K562 (cell line): ENCODE data around the gene FAM110D. TPM values are rescaled to one million over a fixed set of nuclear protein-coding genes. Genes with fewer than 3 reads are reported as not detected.
A peak's percentile ranks its signal among the peaks of the same experiment; 100 is the strongest.

Experiments used
- BRD9 ChIP-seq: fragments of 450-650 bp; IDR thresholded peaks from 2 replicates; pipeline ENCODE4 v1.6.1; 2018; ENCODE audit warnings: low read depth; ENCODE audit not compliant: partially characterized antibody
- CBX3 ChIP-seq, 2 experiments: IDR thresholded peaks; 1 replicate in 1 of 2; 2 replicates in 1 of 2; pipeline ENCODE4 v1.6.1; 2012; ENCODE audit warnings: inconsistent platforms in 2 of 2, low read length in 2 of 2, borderline replicate concordance in 1 of 2, control low read depth in 1 of 2
- CC2D1A ChIP-seq: fragments of 450-650 bp; IDR thresholded peaks from 2 replicates; pipeline ENCODE4 v1.6.1; 2017; ENCODE audit warnings: mild to moderate bottlenecking
- ETV6 ChIP-seq, 3 experiments: fragments of 150-350 bp in 1 of 3; sonication (generic) in 1 of 3; formaldehyde crosslinking in 1 of 3; IDR thresholded peaks; 2 replicates each; pipeline versions ENCODE4 v1.6.1 to v1.8.0; 2014 to 2022; ENCODE audit warnings: borderline replicate concordance in 2 of 3, low read depth in 2 of 3, antibody characterized with exemption in 1 of 3, low read length in 1 of 3, mild to moderate bottlenecking in 1 of 3, missing genetic modification reagents in 1 of 3
- HEY1 ChIP-seq: fragments of 250-450 bp; sonication (Bioruptor Pico); IDR thresholded peaks from 2 replicates; pipeline ENCODE4 v1.5.0; 2020; ENCODE audit warnings: mild to moderate bottlenecking, moderate library complexity, borderline replicate concordance
- KAT7 ChIP-seq: sonication (generic); formaldehyde crosslinking; IDR thresholded peaks from 2 replicates; pipeline ENCODE4 v1.8.0; 2022; ENCODE audit warnings: missing genetic modification reagents, mild to moderate bottlenecking, borderline replicate concordance
- NCOA4 ChIP-seq: fragments of 450-650 bp; IDR thresholded peaks from 2 replicates; pipeline ENCODE4 v1.6.1; 2018; ENCODE audit warnings: mild to moderate bottlenecking; ENCODE audit not compliant: partially characterized antibody
- SIX5 ChIP-seq, 2 experiments: IDR thresholded peaks; 2 replicates each; pipeline ENCODE4 v1.6.1; 2011; ENCODE audit warnings: low read length in 2 of 2, borderline replicate concordance in 1 of 2, low read depth in 1 of 2, mild to moderate bottlenecking in 1 of 2, moderate library complexity in 1 of 2; ENCODE audit not compliant: insufficient read depth in 1 of 2
- SMAD3 ChIP-seq: fragments of 450-650 bp; formaldehyde crosslinking; conservative IDR thresholded peaks from 2 replicates; pipeline ENCODE4 v1.4.0; 2020; ENCODE audit warnings: mild to moderate bottlenecking
- SMARCA4 ChIP-seq: fragments of 450-650 bp; IDR thresholded peaks from 2 replicates; pipeline ENCODE4 v1.6.1; 2016
- STAT5A ChIP-seq: IDR thresholded peaks from 2 replicates; pipeline ENCODE4 v1.6.1; 2012; ENCODE audit warnings: low read length, inconsistent platforms, borderline replicate concordance
- TEAD1 ChIP-seq, 2 experiments: fragments of 450-650 bp in 1 of 2; sonication (generic) in 1 of 2; formaldehyde crosslinking; IDR thresholded peaks; 2 replicates each; pipeline versions ENCODE4 v1.4.0 to v1.8.0; 2020 to 2022; ENCODE audit warnings: mild to moderate bottlenecking in 2 of 2, missing genetic modification reagents in 1 of 2
- ZFP36 ChIP-seq: fragments of 150-350 bp; IDR thresholded peaks from 2 replicates; pipeline ENCODE4 v1.6.1; 2018; ENCODE audit warnings: low read length, low read depth; ENCODE audit not compliant: partially characterized antibody
- ZNF217 ChIP-seq: sonication (generic); formaldehyde crosslinking; IDR thresholded peaks from 2 replicates; pipeline ENCODE4 v1.8.0; 2022; ENCODE audit warnings: mild to moderate bottlenecking, missing genetic modification reagents
- ZNF436 ChIP-seq: fragments of 250-450, 450-650 bp; sonication (Bioruptor Pico); formaldehyde crosslinking; IDR thresholded peaks from 2 replicates; pipeline ENCODE4 v1.7.0; 2020; ENCODE audit warnings: mild to moderate bottlenecking
- ZSCAN29 ChIP-seq: fragments of 450-650 bp; IDR thresholded peaks from 2 replicates; pipeline ENCODE4 v1.6.1; 2017
- polyA plus RNA-seq, 8 experiments: library from polyadenylated mRNA; depleted of rRNA in 4 of 8; stranded (reverse) in 5 of 8; unstranded in 3 of 8; fragments of >200 nt; fragmentation: Nextera tagmentation in 2 of 8; fragmentation: Illumina TruSeq in 1 of 8; extraction: Ambion mirVana in 2 of 8; extraction: Trizol in 1 of 8; gene quantifications; 2 replicates each; pipeline versions ENCODE4 v1.2.1 to v1.2.3, GENCODE V29; 2011 to 2014; ENCODE audit warnings: inconsistent platforms in 1 of 8, missing spikeins in 1 of 8
- total RNA-seq, 7 experiments: library from RNA; depleted of rRNA in 6 of 7; stranded (reverse); fragments of >200 nt in 6 of 7; fragmentation: Illumina TruSeq in 2 of 7; extraction: Trizol in 2 of 7; gene quantifications; 2 replicates each; pipeline versions ENCODE4 v1.2.1 to v1.2.3, GENCODE V29; 2011 to 2021; ENCODE audit warnings: low replicate concordance in 1 of 7
- TF ChIP-seq, protein P1 (sequence below): fragments of 250-450 bp; sonication (Bioruptor Pico); IDR thresholded peaks from 2 replicates; pipeline ENCODE4 v1.8.0; 2022; ENCODE audit warnings: inconsistent platforms
- TF ChIP-seq, protein P2 (sequence below): fragments of 250-450 bp; sonication (Bioruptor Pico); IDR thresholded peaks from 2 replicates; pipeline ENCODE4 v1.8.0; 2022; ENCODE audit warnings: moderate library complexity, mild to moderate bottlenecking, inconsistent platforms
- TF ChIP-seq, protein P3 (sequence below): fragments of 250-450 bp; sonication (Bioruptor Pico); IDR thresholded peaks from 2 replicates; pipeline ENCODE4 v1.4.0; 2020; ENCODE audit warnings: borderline replicate concordance
- TF ChIP-seq, protein P4 (sequence below): fragments of 450-650 bp; IDR thresholded peaks from 2 replicates; pipeline ENCODE4 v1.6.1; 2016; ENCODE audit warnings: mild to moderate bottlenecking

Gene FAM110D
- total and polyA plus RNA-seq, 9 of the 15 experiments (the other 6 are each of a cell fraction or from before 2014, with no cell fraction given), result 0.04 to 1.1 (median 0.33) TPM

DNA sequence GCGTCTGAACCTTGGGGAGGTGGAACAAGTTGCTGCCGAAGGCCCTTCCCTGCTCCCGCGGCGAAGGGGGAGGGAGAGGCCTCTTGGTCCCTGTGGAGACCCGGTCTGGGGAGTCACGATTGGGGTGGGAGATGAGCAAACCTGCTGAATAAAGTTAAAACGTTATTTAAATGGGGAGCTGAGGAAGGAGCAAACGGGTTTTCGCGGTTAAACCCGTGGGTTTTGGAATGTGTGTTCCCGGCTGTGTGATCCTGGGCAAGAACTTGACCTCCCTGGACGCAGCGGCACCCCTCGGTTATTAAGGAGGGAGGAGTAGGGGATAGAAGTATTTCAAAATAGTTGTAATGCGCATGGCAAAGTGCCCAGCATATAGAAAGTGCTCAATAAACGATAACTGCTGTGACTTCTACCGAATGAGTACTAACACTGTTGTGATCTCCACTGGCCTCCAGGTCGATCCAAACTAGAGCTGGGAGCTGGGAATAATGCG lies 3.4 kb downstream of the FAM110D start (continued):
- no peak for TF ChIP-seq SIX5 (IDR thresholded peaks at IDR 0.05; ENCODE audit: borderline replicate concordance in 1 of 2, insufficient read depth in 1 of 2, low read depth in 1 of 2, low read length in 2 of 2)
- no peak for TF ChIP-seq NCOA4
- TF ChIP-seq, protein P1, sequence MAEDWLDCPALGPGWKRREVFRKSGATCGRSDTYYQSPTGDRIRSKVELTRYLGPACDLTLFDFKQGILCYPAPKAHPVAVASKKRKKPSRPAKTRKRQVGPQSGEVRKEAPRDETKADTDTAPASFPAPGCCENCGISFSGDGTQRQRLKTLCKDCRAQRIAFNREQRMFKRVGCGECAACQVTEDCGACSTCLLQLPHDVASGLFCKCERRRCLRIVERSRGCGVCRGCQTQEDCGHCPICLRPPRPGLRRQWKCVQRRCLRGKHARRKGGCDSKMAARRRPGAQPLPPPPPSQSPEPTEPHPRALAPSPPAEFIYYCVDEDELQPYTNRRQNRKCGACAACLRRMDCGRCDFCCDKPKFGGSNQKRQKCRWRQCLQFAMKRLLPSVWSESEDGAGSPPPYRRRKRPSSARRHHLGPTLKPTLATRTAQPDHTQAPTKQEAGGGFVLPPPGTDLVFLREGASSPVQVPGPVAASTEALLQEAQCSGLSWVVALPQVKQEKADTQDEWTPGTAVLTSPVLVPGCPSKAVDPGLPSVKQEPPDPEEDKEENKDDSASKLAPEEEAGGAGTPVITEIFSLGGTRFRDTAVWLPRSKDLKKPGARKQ (CRISPR knock-in tag), result peak; percentile 7; the same call in 1 of the 2 replicates
- TF ChIP-seq ZNF217 (CRISPR knock-in tag), result no peak
- 0 out of 2 replicates have a peak, but pooled peaks have one; percentile 9 for TF ChIP-seq SMARCA4
- TF ChIP-seq, protein P2, sequence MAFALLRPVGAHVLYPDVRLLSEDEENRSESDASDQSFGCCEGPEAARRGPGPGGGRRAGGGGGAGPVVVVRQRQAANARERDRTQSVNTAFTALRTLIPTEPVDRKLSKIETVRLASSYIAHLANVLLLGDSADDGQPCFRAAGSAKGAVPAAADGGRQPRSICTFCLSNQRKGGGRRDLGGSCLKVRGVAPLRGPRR (CRISPR knock-in tag), result no peak
- no peak for TF ChIP-seq ZSCAN29
- TF ChIP-seq ZFP36, result peak; percentile 56
- 0 out of 4 replicates have a peak, but pooled peaks of 1 of the 2 experiments have one; percentile 1 for TF ChIP-seq ETV6 (IDR thresholded peaks at IDR 0.05; ENCODE audit: borderline replicate concordance in 1 of 2, low read depth in 2 of 2, low read length in 1 of 2)
- TF ChIP-seq ETV6 (CRISPR knock-in tag; IDR thresholded peaks at IDR 0.05; ENCODE audit: borderline replicate concordance), result no peak
- TF ChIP-seq, protein P3, sequence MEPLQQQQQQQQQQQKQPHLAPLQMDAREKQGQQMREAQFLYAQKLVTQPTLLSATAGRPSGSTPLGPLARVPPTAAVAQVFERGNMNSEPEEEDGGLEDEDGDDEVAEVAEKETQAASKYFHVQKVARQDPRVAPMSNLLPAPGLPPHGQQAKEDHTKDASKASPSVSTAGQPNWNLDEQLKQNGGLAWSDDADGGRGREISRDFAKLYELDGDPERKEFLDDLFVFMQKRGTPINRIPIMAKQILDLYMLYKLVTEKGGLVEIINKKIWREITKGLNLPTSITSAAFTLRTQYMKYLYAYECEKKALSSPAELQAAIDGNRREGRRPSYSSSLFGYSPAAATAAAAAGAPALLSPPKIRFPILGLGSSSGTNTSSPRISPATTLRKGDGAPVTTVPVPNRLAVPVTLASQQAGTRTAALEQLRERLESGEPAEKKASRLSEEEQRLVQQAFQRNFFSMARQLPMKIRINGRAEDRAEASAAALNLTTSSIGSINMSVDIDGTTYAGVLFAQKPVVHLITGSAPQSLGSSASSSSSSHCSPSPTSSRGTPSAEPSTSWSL (CRISPR knock-in tag), result no peak
- TF ChIP-seq KAT7 (CRISPR knock-in tag), result no peak
- TF ChIP-seq HEY1 (CRISPR knock-in tag), result no peak
- peak; percentile 32 for TF ChIP-seq BRD9
- 0 out of 2 replicates have a peak, but pooled peaks have one; percentile 43 for TF ChIP-seq CC2D1A
- TF ChIP-seq, protein P4, sequence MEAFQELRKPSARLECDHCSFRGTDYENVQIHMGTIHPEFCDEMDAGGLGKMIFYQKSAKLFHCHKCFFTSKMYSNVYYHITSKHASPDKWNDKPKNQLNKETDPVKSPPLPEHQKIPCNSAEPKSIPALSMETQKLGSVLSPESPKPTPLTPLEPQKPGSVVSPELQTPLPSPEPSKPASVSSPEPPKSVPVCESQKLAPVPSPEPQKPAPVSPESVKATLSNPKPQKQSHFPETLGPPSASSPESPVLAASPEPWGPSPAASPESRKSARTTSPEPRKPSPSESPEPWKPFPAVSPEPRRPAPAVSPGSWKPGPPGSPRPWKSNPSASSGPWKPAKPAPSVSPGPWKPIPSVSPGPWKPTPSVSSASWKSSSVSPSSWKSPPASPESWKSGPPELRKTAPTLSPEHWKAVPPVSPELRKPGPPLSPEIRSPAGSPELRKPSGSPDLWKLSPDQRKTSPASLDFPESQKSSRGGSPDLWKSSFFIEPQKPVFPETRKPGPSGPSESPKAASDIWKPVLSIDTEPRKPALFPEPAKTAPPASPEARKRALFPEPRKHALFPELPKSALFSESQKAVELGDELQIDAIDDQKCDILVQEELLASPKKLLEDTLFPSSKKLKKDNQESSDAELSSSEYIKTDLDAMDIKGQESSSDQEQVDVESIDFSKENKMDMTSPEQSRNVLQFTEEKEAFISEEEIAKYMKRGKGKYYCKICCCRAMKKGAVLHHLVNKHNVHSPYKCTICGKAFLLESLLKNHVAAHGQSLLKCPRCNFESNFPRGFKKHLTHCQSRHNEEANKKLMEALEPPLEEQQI, result no peak
- TF ChIP-seq STAT5A, result no peak
- TF ChIP-seq CBX3 (IDR thresholded peaks at IDR 0.05; ENCODE audit: borderline replicate concordance in 1 of 2, low read length in 2 of 2), result no peak
- TF ChIP-seq SMAD3 (CRISPR knock-in tag), result no peak
- TF ChIP-seq ZNF436 (CRISPR knock-in tag), result no peak
- TF ChIP-seq TEAD1 (CRISPR knock-in tag; IDR thresholded peaks at IDR 0.05), result peak in 1 of 2 experiments; percentile 48; a peak in 1 of 4 replicates
